HG03575 (cell line): ENCODE measurements around the gene TAGLN.

Experiments
- ATAC-seq: cut with Tn5 transposase; IDR thresholded peaks from one replicate; pipeline ENCODE4 v1.9.1; 2021; ENCODE audit not compliant: unreplicated experiment, insufficient number of reproducible peaks, low FRiP score; ENCODE audit errors: extremely low read depth

The TAGLN gene

DNA sequence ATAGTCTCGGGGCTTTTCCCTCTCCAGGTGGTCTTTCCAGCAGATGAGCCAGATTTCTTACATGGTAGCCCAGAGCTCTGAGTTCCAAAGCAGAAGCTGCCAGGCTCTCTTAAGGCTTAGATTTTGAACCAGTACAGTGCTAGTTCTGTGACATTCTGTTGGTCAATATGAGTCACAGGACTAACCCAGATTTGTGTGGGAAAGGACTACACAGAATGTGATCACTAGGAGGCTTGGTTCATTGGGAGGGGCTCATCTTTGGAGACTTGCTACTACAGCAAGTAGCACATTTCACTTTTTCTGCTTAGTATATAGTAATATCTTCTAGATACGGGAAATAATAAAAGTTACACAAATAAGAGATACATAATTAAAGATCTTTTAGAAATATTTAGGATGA, 57.4 kb downstream of the TAGLN start:
- no peak for ATAC-seq
